ENCODE measurements around the gene DAPK2.
A peak's percentile ranks its signal among the peaks of the same experiment; 100 is the strongest.
"Not testable (repeated sequence)": the region's sequence is repeated elsewhere in the genome, so short reads cannot be mapped to it uniquely, and the experiment has no call there.

DAPK2 gene

GRCh38 chr15:64046421-64047153, at the start of gene DAPK2:
Gene DAPK2, minus strand, starts transcription at chr15:64046485. Its CDS starts 6,224 bp downstream, at chr15:64040261.
- DNase-seq, result peak; percentile 88

GRCh38 chr15:64095431-64095794, 49.1 kb upstream of the DAPK2 start:
- no peak for DNase-seq

GRCh38 chr15:64093627-64094417, 47.5 kb upstream of the DAPK2 start, which contains the start of gene CIAO2A:
Gene CIAO2A, minus strand, starts transcription at chr15:64093838. Its CDS starts 70 bp downstream, at chr15:64093768.
- peak; percentile 99 for DNase-seq

- DNase-seq, result peak; percentile 52
Measured at GRCh38 chr15:64092864-64093626, 46.8 kb upstream of the DAPK2 start.

GRCh38 chr15:64092075-64092820, 46.0 kb upstream of the DAPK2 start:
- no peak for DNase-seq

GRCh38 chr15:64090527-64090926, 44.2 kb upstream of the DAPK2 start:
- peak; percentile 89 for DNase-seq

GRCh38 chr15:64089543-64090280, 43.4 kb upstream of the DAPK2 start:
- DNase-seq, result peak; percentile 88

- DNase-seq, result no peak
Measured at GRCh38 chr15:64082757-64083156, 36.5 kb upstream of the DAPK2 start.

- DNase-seq, result not testable (repeated sequence)
Measured at GRCh38 chr15:64073496-64073895, 27.2 kb upstream of the DAPK2 start.

GRCh38 chr15:64072812-64073211, 26.5 kb upstream of the DAPK2 start:
- no peak for DNase-seq

- no peak for DNase-seq
Measured at GRCh38 chr15:64071931-64072765, 25.9 kb upstream of the DAPK2 start.

- DNase-seq, result peak; percentile 86
Measured at GRCh38 chr15:64070965-64071851, 24.9 kb upstream of the DAPK2 start.

- DNase-seq, result no peak
Measured at GRCh38 chr15:64070106-64070505, 23.8 kb upstream of the DAPK2 start.

- no peak for DNase-seq
Measured at GRCh38 chr15:64068133-64068532, 21.8 kb upstream of the DAPK2 start.

GRCh38 chr15:64067564-64068030, 21.3 kb upstream of the DAPK2 start:
- DNase-seq, result peak; percentile 86

GRCh38 chr15:64066451-64066850, 20.2 kb upstream of the DAPK2 start:
- DNase-seq, result peak; percentile 37

- no peak for DNase-seq
Measured at GRCh38 chr15:64060716-64061115, 14.4 kb upstream of the DAPK2 start.

- not testable (repeated sequence) for DNase-seq
Measured at GRCh38 chr15:64059104-64059503, 12.8 kb upstream of the DAPK2 start.

- DNase-seq, result no peak
Measured at GRCh38 chr15:64058279-64058678, 12.0 kb upstream of the DAPK2 start.

- DNase-seq, result not testable (repeated sequence)
Measured at GRCh38 chr15:64053674-64054073, 7.4 kb upstream of the DAPK2 start.

Measured in suppressor macrophage treated with lipopolysaccharide for 4 hours (primary cell).